GM18517 (cell line): ENCODE data around the gene CA9.

ENCODE experiments used
- ATAC-seq: cut with Tn5 transposase; IDR thresholded peaks from one replicate; pipeline ENCODE4 v1.9.1; 2021; ENCODE audit warnings: mild to moderate bottlenecking, moderate library complexity; ENCODE audit not compliant: unreplicated experiment

CA9 gene

GRCh38 chr9:35675204-35675603, 1.5 kb downstream of the CA9 start:
- ATAC-seq = no peak

- ATAC-seq = no peak
These were observed 2.1 kb downstream of the CA9 start for GRCh38 chr9:35675732-35676392.

- ATAC-seq = no peak
These were observed 5.4 kb downstream of the CA9 start for GRCh38 chr9:35679091-35679490.

GRCh38 chr9:35679766-35680330, 6.1 kb downstream of the CA9 start:
- ATAC-seq = no peak

GRCh38 chr9:35680331-35681105, 6.8 kb downstream of the CA9 start:
- no peak for ATAC-seq

GRCh38 chr9:35681341-35682002, 7.7 kb downstream of the CA9 start:
- ATAC-seq = no peak

GRCh38 chr9:35682051-35682450, 8.3 kb downstream of the CA9 start:
- no peak for ATAC-seq

- no peak for ATAC-seq
These were observed 9.0 kb downstream of the CA9 start for GRCh38 chr9:35682520-35683315.

- ATAC-seq = no peak
These were observed 9.6 kb downstream of the CA9 start for GRCh38 chr9:35683323-35683722.

- no peak for ATAC-seq
These were observed 11.2 kb downstream of the CA9 start for GRCh38 chr9:35684921-35685320.

GRCh38 chr9:35685506-35685905, 11.8 kb downstream of the CA9 start:
- no peak for ATAC-seq

GRCh38 chr9:35686222-35687203, 12.8 kb downstream of the CA9 start:
- no peak for ATAC-seq

GRCh38 chr9:35687306-35687705, 13.6 kb downstream of the CA9 start:
- no peak for ATAC-seq

- ATAC-seq = no peak
These were observed 14.3 kb downstream of the CA9 start for GRCh38 chr9:35687972-35688557.

GRCh38 chr9:35688558-35689541, 15.1 kb downstream of the CA9 start:
- no peak for ATAC-seq

- no peak for ATAC-seq
These were observed 16.0 kb downstream of the CA9 start, which contains the start of gene TPM2 for GRCh38 chr9:35689542-35690293. Gene TPM2 (minus strand): TSS chr9:35689925. CDS start chr9:35689817, 108 bp downstream.

GRCh38 chr9:35690294-35690613, 16.5 kb downstream of the CA9 start:
- no peak for ATAC-seq
